ENCODE results near the gene POM121L2.

The POM121L2 gene

GRCh38 chr6:27312146-27312949, at the start of gene POM121L2:
Gene POM121L2 (minus strand): TSS chr6:27312273. CDS start chr6:27312170, 103 bp downstream.
- peak; percentile 56 for DNase-seq (ENCODE audit: low spot score)

- DNase-seq (ENCODE audit: low spot score), result no peak
Measured at GRCh38 chr6:27359231-27359630, 47.2 kb upstream of the POM121L2 start.

- DNase-seq (ENCODE audit: low spot score), result no peak
Measured at GRCh38 chr6:27358786-27359185, 46.7 kb upstream of the POM121L2 start.

- no peak for DNase-seq (ENCODE audit: low spot score)
Measured at GRCh38 chr6:27352850-27353249, 40.8 kb upstream of the POM121L2 start.

- no peak for DNase-seq (ENCODE audit: low spot score)
Measured at GRCh38 chr6:27334141-27334540, 22.1 kb upstream of the POM121L2 start.

- no peak for DNase-seq (ENCODE audit: low spot score)
Measured at GRCh38 chr6:27333642-27334040, 21.6 kb upstream of the POM121L2 start.

- no peak for DNase-seq (ENCODE audit: low spot score)
Measured at GRCh38 chr6:27332692-27333641, 20.9 kb upstream of the POM121L2 start.

- no peak for DNase-seq (ENCODE audit: low spot score)
Measured at GRCh38 chr6:27327023-27327738, 15.1 kb upstream of the POM121L2 start.

GRCh38 chr6:27321901-27322300, 9.8 kb upstream of the POM121L2 start:
- DNase-seq (ENCODE audit: low spot score), result no peak

- DNase-seq (ENCODE audit: low spot score), result no peak
Measured at GRCh38 chr6:27321370-27321769, 9.3 kb upstream of the POM121L2 start.

- DNase-seq (ENCODE audit: low spot score), result no peak
Measured at GRCh38 chr6:27318973-27319372, 6.9 kb upstream of the POM121L2 start.

GRCh38 chr6:27314046-27314445, 2.0 kb upstream of the POM121L2 start:
- no peak for DNase-seq (ENCODE audit: low spot score)

- no peak for DNase-seq (ENCODE audit: low spot score)
Measured at GRCh38 chr6:27312950-27313271, 838 bp upstream of the POM121L2 start.

GRCh38 chr6:27311806-27312145, 297 bp downstream of the POM121L2 start:
- no peak for DNase-seq (ENCODE audit: low spot score)

- no peak for DNase-seq (ENCODE audit: low spot score)
Measured at GRCh38 chr6:27303613-27304272, 8.3 kb downstream of the POM121L2 start.

- DNase-seq (ENCODE audit: low spot score), result no peak
Measured at GRCh38 chr6:27297857-27298730, 14.0 kb downstream of the POM121L2 start.

GRCh38 chr6:27297484-27297856, 14.6 kb downstream of the POM121L2 start:
- DNase-seq (ENCODE audit: low spot score), result no peak

GRCh38 chr6:27296106-27296783, 15.8 kb downstream of the POM121L2 start:
- no peak for DNase-seq (ENCODE audit: low spot score)

GRCh38 chr6:27295301-27296079, 16.6 kb downstream of the POM121L2 start:
- no peak for DNase-seq (ENCODE audit: low spot score)

GRCh38 chr6:27294409-27294808, 17.7 kb downstream of the POM121L2 start:
- DNase-seq (ENCODE audit: low spot score), result no peak

Data from HuH-7.5 (cell line).